ENCODE results near the gene RTL10.
"Not testable (repeated sequence)": the region's sequence is repeated elsewhere in the genome, so short reads cannot be mapped to it uniquely, and the experiment has no call there.

Gene RTL10

GRCh38 chr22:19889951-19890350 lies 35.3 kb upstream of the RTL10 start:
- no peak for DNase-seq (ENCODE audit: low read depth)

DNA sequence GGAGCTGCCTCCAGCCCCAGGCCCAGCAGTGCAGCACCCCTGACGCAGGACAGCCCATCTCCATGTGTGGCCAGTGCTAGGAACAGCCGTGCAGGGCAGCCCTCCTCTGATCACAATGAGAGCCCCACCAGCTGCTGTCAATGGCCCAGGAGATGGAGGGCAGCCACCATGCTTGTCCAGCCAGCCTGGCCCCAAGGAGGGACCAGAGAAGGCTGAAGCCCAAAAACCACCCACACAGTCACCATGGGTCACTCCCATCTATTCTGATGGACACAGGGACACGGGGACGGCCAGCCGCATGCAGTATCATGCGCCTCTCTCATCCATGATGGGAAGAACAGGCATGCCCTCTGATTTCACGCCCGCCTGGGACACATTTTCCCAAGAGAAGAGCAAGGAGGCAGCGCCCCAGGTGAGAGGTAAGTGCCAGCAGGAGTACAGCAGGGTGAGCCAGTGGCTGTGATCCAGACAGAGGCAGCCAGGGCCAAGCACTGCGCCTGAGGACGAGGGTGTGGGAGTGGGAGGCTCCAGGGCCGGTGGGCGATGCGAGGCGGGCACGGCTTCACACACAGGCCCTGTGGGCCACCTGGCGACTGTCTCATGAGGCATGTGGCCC lies 33.6 kb upstream of the RTL10 start:
- DNase-seq (ENCODE audit: low read depth): no peak

DNA sequence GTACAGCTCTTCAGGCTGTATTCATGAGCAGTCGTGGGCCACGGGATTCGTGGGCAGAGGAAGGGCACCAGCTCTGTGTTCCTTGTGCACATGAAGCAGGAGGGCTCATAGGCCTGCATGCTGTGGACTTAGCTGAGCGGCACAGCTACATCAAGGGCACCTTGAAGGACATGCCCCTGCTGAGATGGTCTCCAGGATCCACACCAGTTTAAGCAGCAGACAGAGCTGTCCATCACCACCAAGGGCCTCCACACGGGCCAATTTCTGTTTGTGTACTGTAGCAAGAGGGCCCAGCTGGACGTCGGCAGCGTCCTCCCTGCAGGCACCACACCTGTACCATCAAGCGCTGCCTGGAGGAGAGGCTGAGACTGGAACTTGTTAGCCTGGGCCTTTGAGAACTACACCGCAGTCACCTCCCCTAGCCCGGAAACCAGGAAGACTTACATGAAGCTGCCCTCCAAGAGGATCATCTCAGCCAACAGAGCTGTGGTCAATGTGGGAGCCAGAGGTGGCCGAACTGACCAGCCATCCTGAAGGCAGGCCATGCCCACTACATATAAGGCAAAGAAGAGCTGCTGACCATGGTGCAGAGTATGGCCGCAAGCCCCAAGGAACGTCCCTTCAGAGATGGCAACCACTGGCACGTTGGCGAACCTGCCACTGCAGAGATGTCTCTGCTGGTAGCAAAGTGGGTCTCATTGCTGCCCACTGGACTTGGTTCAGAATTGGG lies 32.7 kb upstream of the RTL10 start:
- DNase-seq (ENCODE audit: low read depth): no peak

DNA sequence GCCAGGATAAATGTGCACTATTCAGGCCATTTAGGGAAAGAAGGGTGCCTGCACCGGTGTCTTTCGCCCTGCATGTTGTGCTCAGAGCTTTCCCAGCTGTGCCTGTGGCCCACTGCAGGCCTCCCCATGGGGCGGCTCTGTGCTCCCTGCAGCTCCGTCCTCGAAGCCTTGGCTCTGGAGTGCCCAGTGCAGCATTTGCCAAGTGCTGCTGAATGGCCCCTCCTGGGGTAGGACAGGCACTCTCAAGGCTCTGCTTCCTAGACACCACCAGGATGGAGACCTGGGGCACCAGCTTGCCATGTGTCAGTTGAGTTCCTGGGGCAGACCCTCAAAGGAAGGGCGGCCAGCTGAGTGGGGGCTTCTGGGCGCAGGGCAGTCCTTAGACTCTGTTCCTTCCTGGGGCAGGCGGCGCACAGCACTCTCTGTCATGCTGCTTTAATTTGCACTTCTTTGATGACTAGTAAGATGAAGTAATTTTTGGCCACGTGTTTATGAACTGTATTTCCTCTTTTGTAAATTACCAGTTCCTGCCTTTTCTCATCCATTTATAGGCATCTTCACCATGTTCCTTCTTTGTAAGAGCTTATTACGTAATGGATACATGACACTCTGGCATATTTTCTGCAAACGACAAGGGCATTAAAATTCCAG lies 32.1 kb upstream of the RTL10 start:
- peak; percentile 82 for DNase-seq (ENCODE audit: low read depth)

DNA sequence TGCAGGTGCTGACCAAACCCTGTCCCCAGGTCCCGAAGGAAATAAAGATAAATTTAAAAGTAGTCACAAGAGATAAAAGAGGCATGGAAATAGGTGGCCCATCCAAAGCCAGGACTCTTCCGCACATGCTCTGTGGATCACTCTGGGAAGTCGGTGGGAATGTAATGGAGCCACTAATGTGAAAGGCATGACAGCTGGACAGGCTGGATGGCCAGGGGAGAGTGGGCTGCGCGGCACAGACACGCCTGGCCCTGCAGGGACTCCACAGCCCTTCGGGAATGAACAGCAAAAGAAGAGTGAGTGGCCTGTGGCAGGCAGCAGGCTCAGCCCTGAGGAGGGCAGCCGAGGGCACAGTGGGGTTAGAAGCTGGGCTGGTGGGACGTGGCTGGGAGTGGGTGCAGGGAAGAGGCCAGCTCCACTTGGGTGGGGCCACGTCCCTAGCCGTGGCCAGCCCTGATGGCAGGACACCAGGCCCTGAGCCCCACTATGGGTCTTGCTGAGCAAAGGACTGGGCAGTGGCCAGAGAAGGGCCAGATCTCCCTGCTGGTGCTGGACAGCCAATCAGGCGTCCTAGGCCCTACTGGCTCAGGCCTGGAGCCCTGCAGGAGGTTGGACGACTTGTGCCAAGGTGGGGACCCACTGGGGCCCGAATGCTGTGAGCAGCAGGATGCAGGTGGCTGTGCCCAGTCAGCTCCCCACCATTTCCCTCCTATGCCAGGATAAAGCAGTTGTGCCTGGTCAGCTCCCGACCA lies 31.3 kb upstream of the RTL10 start:
- DNase-seq (ENCODE audit: low read depth): no peak

- no peak for DNase-seq (ENCODE audit: low read depth)
These were observed 30.5 kb upstream of the RTL10 start for GRCh38 chr22:19884954-19885751.

- DNase-seq (ENCODE audit: low read depth): no peak
These were observed 29.7 kb upstream of the RTL10 start for GRCh38 chr22:19884161-19884953.

- not testable (repeated sequence) for DNase-seq (ENCODE audit: low read depth)
These were observed 28.8 kb upstream of the RTL10 start for GRCh38 chr22:19883446-19883845.

DNA sequence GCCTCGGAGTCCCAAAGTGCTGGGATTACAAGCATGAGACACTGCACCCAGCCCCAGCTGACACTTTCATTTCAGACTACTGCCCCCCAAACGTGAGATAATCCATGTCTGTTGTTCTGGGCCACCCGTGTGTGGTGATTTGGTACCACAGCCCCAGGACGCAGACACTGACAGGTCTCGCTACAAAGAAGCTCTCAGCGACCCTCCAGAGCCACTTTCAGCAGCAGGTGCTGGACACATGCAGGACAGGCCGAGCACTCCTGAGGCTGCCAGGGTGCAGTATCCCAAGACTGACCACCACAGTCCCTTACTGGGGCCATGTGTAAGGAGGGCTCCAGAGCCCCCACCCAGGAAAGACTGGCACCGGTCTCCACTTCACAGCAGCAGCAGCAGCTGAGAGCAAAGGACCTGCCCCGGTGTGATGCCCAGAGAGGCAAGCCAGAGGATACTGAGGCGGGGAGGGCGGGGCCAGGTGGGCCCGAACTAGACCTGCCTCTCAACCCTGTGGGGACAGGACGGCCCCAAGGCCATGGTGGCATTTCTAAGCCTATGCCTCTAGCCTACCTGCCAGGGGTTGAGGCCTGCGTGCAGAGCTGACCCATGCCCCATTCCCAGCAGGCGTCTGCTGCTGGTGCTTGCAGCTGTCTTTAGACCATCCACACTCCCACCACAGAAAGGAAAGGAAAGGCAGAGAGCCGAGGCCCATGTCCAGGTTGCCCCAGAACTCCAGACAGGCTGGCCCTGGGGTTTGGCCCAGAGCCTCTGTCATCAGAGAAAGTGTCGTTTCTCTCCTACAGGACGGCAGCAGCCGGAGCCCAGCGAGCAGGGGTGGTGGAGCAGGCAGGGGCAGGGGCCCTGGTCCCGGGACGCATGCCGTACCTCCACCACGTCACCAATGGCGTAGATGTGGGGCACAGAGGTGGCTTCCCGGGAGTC lies 28.0 kb upstream of the RTL10 start:
- no peak for DNase-seq (ENCODE audit: low read depth)

DNA sequence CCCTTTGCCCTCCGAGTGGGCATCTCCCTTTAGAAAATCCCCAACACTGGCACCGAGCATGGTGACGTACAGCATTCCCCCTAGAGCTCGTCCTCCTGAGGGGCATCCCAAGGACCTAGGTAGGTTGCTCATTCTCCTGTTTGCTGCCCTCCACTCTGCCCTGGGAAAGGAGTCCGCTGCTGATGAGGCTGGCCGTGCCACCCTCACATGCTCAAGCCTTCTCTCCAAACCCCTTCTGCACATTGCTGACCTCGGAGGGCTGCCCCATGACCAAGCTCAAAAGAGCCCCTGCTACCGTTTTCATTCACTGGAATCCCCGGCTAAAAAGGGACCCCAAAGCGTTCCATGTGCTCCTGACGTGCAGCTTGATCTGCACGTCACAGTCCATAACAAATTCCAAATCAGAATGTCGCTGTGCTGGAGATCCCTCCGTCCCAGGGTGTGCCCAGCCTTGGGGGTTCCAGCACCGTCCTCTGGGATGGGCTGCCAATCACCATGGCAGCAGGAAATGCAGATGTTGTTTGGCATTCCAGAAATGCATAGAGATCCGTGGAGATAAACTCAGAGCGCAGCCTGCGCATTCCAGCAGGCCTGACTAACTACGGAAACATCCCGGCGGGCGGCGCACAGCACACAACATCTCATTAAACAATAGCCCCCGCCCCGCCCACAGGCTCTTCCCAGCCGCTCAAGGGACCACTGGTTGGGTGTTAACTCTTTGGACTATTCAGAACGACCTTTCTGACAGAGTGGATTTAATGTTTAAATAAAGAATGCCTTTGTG lies 26.3 kb upstream of the RTL10 start:
- DNase-seq (ENCODE audit: low read depth): peak; percentile 96

- no peak for DNase-seq (ENCODE audit: low read depth)
These were observed 25.5 kb upstream of the RTL10 start for GRCh38 chr22:19879992-19880785.

GRCh38 chr22:19879643-19879991 lies 24.9 kb upstream of the RTL10 start:
- DNase-seq (ENCODE audit: low read depth): no peak

DNA sequence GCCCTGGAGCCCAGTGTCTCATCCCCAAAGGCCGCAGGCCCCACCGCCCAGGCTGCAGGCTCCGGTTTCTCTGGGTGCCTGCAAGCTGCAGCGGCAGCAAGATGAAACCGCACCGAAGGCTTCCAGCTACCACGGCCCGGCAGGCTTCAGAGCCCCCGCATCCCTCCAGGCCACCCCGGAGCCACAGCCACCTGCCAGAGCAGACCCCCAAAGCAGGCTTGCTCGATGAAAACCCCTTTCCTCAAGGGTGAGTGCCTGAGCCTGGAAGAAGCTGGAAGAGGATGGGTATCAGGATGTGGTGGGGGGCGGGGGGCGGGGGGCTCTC lies 24.5 kb upstream of the RTL10 start:
- DNase-seq (ENCODE audit: low read depth): no peak

- no peak for DNase-seq (ENCODE audit: low read depth)
These were observed 24.0 kb upstream of the RTL10 start for GRCh38 chr22:19878461-19879245.

- no peak for DNase-seq (ENCODE audit: low read depth)
These were observed 23.1 kb upstream of the RTL10 start for GRCh38 chr22:19877626-19878339.

GRCh38 chr22:19876941-19877625 lies 22.4 kb upstream of the RTL10 start:
- no peak for DNase-seq (ENCODE audit: low read depth)
